ENCODE data around the gene SPPL2A.

Gene SPPL2A

GRCh38 chr15:50686469-50687301 lies 78.8 kb downstream of the SPPL2A start, which contains the start of gene TRPM7:
Gene TRPM7 (minus strand): TSS chr15:50686797. CDS start chr15:50686533, 264 bp downstream.
- DNase-seq = peak; percentile 78 to 80

- peak; percentile 46 to 68 for DNase-seq
Observed at GRCh38 chr15:50685976-50686468, 79.5 kb downstream of the SPPL2A start.

- no peak for DNase-seq
Observed at GRCh38 chr15:50685191-50685975, 80.1 kb downstream of the SPPL2A start.

GRCh38 chr15:50681467-50681866 lies 84.0 kb downstream of the SPPL2A start:
- no peak for DNase-seq

GRCh38 chr15:50676799-50677483 lies 88.6 kb downstream of the SPPL2A start:
- DNase-seq = no peak

- DNase-seq = peak in 1 of 2 donors; percentile 26
Observed at GRCh38 chr15:50675535-50676144, 89.9 kb downstream of the SPPL2A start.

- DNase-seq = no peak
Observed at GRCh38 chr15:50670115-50670514, 95.4 kb downstream of the SPPL2A start.

- DNase-seq = no peak
Observed at GRCh38 chr15:50669611-50670010, 95.9 kb downstream of the SPPL2A start.

- no peak for DNase-seq
Observed at GRCh38 chr15:50665938-50666337, 99.6 kb downstream of the SPPL2A start.

- DNase-seq = no peak
Observed at GRCh38 chr15:50655555-50655954, 110.0 kb downstream of the SPPL2A start.

- DNase-seq = no peak
Observed at GRCh38 chr15:50653156-50653743, 112.3 kb downstream of the SPPL2A start.

- no peak for DNase-seq
Observed at GRCh38 chr15:50652671-50653070, 112.8 kb downstream of the SPPL2A start.

Data from hippocampal formation (tissue), 2 donors.